HepG2 (cell line): ENCODE measurements around the gene SDC1. TPM values are rescaled to one million over a fixed set of nuclear protein-coding genes. Genes with fewer than 3 reads are reported as not detected.

Source experiments
- ARNT ChIP-seq: fragments of 450-650 bp; IDR thresholded peaks from 2 replicates; pipeline ENCODE4 v1.6.1; 2017
- CENPT ChIP-seq: sonication (generic); formaldehyde crosslinking; IDR thresholded peaks from 2 replicates; pipeline ENCODE4 v1.8.0; 2022; ENCODE audit warnings: low read depth, mild to moderate bottlenecking, moderate library complexity, missing genetic modification reagents
- CHD4 ChIP-seq: fragments of 200-600 bp; sonication (generic); IDR thresholded peaks from 2 replicates; pipeline ENCODE4 v1.7.0; 2017; ENCODE audit warnings: mild to moderate bottlenecking, low read length, borderline replicate concordance
- EED ChIP-seq: sonication (generic); formaldehyde crosslinking; IDR thresholded peaks from 2 replicates; pipeline ENCODE4 v1.5.0; 2020; ENCODE audit warnings: mild to moderate bottlenecking, missing genetic modification reagents
- FOSL1 ChIP-seq: sonication (generic); formaldehyde crosslinking; IDR thresholded peaks from 2 replicates; pipeline ENCODE4 v1.9.0; 2021; ENCODE audit warnings: missing genetic modification reagents, borderline replicate concordance
- IKZF1 ChIP-seq: fragments of 450-650 bp; IDR thresholded peaks from 2 replicates; pipeline ENCODE4 v1.7.1; 2016
- KAT8 ChIP-seq: IDR thresholded peaks from 2 replicates; pipeline ENCODE4 v1.6.1; 2016; ENCODE audit warnings: missing genetic modification reagents, missing compliant biosample characterization
- SIX4 ChIP-seq: sonication (generic); formaldehyde crosslinking; IDR thresholded peaks from 2 replicates; pipeline ENCODE4 v1.4.0; 2020; ENCODE audit warnings: missing genetic modification reagents
- ZBTB40 ChIP-seq, 2 experiments: fragments of 450-650 bp in 1 of 2; sonication (generic) in 1 of 2; formaldehyde crosslinking in 1 of 2; IDR thresholded peaks; 2 replicates each; pipeline versions ENCODE4 v1.6.1 to v1.8.0; 2016 to 2022; ENCODE audit warnings: antibody characterized with exemption in 1 of 2, mild to moderate bottlenecking in 1 of 2, missing genetic modification reagents in 1 of 2
- ZNF776 ChIP-seq: sonication (generic); formaldehyde crosslinking; IDR thresholded peaks from 2 replicates; pipeline ENCODE4 v1.4.0; 2020; ENCODE audit warnings: mild to moderate bottlenecking, missing genetic modification reagents
- polyA plus RNA-seq, 8 experiments: library from polyadenylated mRNA; depleted of rRNA in 3 of 8; stranded (reverse) in 7 of 8; unstranded in 1 of 8; fragments of >200 nt; fragmentation: Illumina TruSeq in 4 of 8; extraction: Trizol in 4 of 8; gene quantifications; 2 replicates each; pipeline versions ENCODE4 v1.2.1 to v1.2.3, GENCODE V29; 2011 to 2016; ENCODE audit warnings: low read depth in 4 of 8, missing spikeins in 1 of 8, mixed read lengths in 1 of 8; ENCODE audit not compliant: insufficient read depth in 1 of 8
- total RNA-seq, 5 experiments: library from RNA; depleted of rRNA; stranded (reverse); fragments of >200 nt; fragmentation: Illumina TruSeq; extraction: Trizol; gene quantifications; 2 replicates each; pipeline ENCODE4 v1.2.3, GENCODE V29; 2016; ENCODE audit warnings: low read depth in 1 of 5
- TF ChIP-seq, protein P1 (sequence below): sonication (generic); formaldehyde crosslinking; IDR thresholded peaks from 2 replicates; pipeline ENCODE4 v1.4.0; 2020; ENCODE audit warnings: missing genetic modification reagents
- TF ChIP-seq, protein P2 (sequence below): IDR thresholded peaks from 2 replicates; pipeline ENCODE4 v1.6.1; 2016; ENCODE audit warnings: control low read depth
- TF ChIP-seq, protein P3 (sequence below): sonication (generic); formaldehyde crosslinking; conservative IDR thresholded peaks from 2 replicates; pipeline ENCODE4 v1.4.0; 2020; ENCODE audit warnings: missing genetic modification reagents

The SDC1 gene
- total and polyA plus RNA-seq, 2 of the 13 experiments (the other 11 are each of a cell fraction or from before 2014, with no cell fraction given), result 108 to 119 TPM

GRCh38 chr2:20218331-20219320 lies 6.3 kb downstream of the SDC1 start (continued):
- TF ChIP-seq, protein P1, sequence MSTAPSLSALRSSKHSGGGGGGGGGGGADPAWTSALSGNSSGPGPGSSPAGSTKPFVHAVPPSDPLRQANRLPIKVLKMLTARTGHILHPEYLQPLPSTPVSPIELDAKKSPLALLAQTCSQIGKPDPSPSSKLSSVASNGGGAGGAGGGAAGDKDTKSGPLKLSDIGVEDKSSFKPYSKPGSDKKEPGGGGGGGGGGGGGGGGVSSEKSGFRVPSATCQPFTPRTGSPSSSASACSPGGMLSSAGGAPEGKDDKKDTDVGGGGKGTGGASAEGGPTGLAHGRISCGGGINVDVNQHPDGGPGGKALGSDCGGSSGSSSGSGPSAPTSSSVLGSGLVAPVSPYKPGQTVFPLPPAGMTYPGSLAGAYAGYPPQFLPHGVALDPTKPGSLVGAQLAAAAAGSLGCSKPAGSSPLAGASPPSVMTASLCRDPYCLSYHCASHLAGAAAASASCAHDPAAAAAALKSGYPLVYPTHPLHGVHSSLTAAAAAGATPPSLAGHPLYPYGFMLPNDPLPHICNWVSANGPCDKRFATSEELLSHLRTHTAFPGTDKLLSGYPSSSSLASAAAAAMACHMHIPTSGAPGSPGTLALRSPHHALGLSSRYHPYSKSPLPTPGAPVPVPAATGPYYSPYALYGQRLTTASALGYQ, result no peak
- TF ChIP-seq FOSL1, result no peak
- TF ChIP-seq ZBTB40 (IDR thresholded peaks at IDR 0.05), result peak; percentile 26; the same call in 1 of the 2 replicates
- TF ChIP-seq ZBTB40 (CRISPR knock-in tag; IDR thresholded peaks at IDR 0.05), result no peak
- TF ChIP-seq, protein P2, sequence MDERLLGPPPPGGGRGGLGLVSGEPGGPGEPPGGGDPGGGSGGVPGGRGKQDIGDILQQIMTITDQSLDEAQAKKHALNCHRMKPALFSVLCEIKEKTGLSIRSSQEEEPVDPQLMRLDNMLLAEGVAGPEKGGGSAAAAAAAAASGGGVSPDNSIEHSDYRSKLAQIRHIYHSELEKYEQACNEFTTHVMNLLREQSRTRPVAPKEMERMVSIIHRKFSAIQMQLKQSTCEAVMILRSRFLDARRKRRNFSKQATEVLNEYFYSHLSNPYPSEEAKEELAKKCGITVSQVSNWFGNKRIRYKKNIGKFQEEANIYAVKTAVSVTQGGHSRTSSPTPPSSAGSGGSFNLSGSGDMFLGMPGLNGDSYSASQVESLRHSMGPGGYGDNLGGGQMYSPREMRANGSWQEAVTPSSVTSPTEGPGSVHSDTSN (CRISPR knock-in tag), result no peak
- peak; percentile 62; the same call in 1 of the 2 replicates for TF ChIP-seq ARNT
- TF ChIP-seq, protein P3, sequence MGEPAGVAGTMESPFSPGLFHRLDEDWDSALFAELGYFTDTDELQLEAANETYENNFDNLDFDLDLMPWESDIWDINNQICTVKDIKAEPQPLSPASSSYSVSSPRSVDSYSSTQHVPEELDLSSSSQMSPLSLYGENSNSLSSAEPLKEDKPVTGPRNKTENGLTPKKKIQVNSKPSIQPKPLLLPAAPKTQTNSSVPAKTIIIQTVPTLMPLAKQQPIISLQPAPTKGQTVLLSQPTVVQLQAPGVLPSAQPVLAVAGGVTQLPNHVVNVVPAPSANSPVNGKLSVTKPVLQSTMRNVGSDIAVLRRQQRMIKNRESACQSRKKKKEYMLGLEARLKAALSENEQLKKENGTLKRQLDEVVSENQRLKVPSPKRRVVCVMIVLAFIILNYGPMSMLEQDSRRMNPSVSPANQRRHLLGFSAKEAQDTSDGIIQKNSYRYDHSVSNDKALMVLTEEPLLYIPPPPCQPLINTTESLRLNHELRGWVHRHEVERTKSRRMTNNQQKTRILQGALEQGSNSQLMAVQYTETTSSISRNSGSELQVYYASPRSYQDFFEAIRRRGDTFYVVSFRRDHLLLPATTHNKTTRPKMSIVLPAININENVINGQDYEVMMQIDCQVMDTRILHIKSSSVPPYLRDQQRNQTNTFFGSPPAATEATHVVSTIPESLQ (CRISPR knock-in tag), result no peak
- TF ChIP-seq CHD4, result no peak
- 0 out of 2 replicates have a peak, but pooled peaks have one; percentile 49 for TF ChIP-seq EED
- TF ChIP-seq ZNF776 (CRISPR knock-in tag), result 0 out of 2 replicates have a peak, but pooled peaks have one; percentile 27
- no peak for TF ChIP-seq SIX4
- TF ChIP-seq CENPT, result no peak
- no peak for TF ChIP-seq KAT8 (CRISPR knock-in tag)
- TF ChIP-seq IKZF1, result peak; percentile 38; the same call in 1 of the 2 replicates
